Calu3 (cell line): ENCODE results near the gene AVPR2. TPM values are rescaled to one million over a fixed set of nuclear protein-coding genes. Genes with fewer than 3 reads are reported as not detected.

Experiments
- Bru-seq: library from RNA; stranded (reverse); fragments of 400-500 nt; gene quantifications from one replicate; lab custom pipeline; 2021; lab: Mats Ljungman, UMichigan
- BruChase-seq, 2 experiments: library from RNA; stranded (reverse); fragments of 400-500 nt; gene quantifications; one replicate each; lab custom pipeline; 2021; lab: Mats Ljungman, UMichigan
- BruUV-seq: library from RNA; stranded (reverse); fragments of 400-500 nt; replicated peaks from 2 replicates; lab custom pipeline; 2021; lab: Mats Ljungman, UMichigan
- CTCF ChIA-PET: fragments of 300-600 bp; sonication (Branson Sonifier 250); formaldehyde crosslinking; loops from one replicate; lab custom pipeline; 2022; ENCODE audit warnings: antibody characterized with exemption; lab: Charles Lee
- DNase-seq: peaks from one replicate; pipeline ENCODE4 v3.0.0; 2022
- H3K27ac Mint-ChIP-seq: one replicate; pipeline ENCODE4 v1.8.0; 2022; ENCODE audit warnings: mixed read lengths; ENCODE audit not compliant: unreplicated experiment
- H3K27me3 Mint-ChIP-seq: one replicate; pipeline ENCODE4 v1.8.0; 2022; ENCODE audit warnings: mixed read lengths; ENCODE audit not compliant: unreplicated experiment
- H3K36me3 Mint-ChIP-seq: one replicate; pipeline ENCODE4 v1.8.0; 2022; ENCODE audit warnings: mild to moderate bottlenecking, moderate library complexity, mixed read lengths; ENCODE audit not compliant: insufficient read depth, unreplicated experiment
- H3K4me1 Mint-ChIP-seq: one replicate; pipeline ENCODE4 v1.8.0; 2022; ENCODE audit warnings: mild to moderate bottlenecking, low read depth, mixed read lengths; ENCODE audit not compliant: unreplicated experiment
- H3K4me3 Mint-ChIP-seq: one replicate; pipeline ENCODE4 v1.8.0; 2022; ENCODE audit warnings: mild to moderate bottlenecking, low read depth, moderate library complexity, mixed read lengths; ENCODE audit not compliant: unreplicated experiment
- H3K9me3 Mint-ChIP-seq: one replicate; pipeline ENCODE4 v1.8.0; 2022; ENCODE audit warnings: low read depth, mixed read lengths; ENCODE audit not compliant: unreplicated experiment
- intact Hi-C: fragments of 100-400 bp; cut with micrococcal nuclease; formaldehyde crosslinking; loops from one replicate; pipeline ENCODE4 v1.10.0; 2022; ENCODE audit not compliant: unreplicated experiment
- long read RNA-seq: library from polyadenylated mRNA; stranded (forward); transcript quantifications from one replicate; pipeline ENCODE4 v2.0.0, GENCODE V29; 2022
- total RNA-seq: library from RNA; stranded (reverse); gene quantifications from 2 replicates; pipeline ENCODE4 v1.2.3, GENCODE V29; 2022
- TF ChIP-seq, protein P1 (sequence below): fragments of 200-600 bp; IDR thresholded peaks from one replicate; pipeline ENCODE4 v1.8.0; 2022; ENCODE audit warnings: antibody characterized with exemption; ENCODE audit not compliant: unreplicated experiment

Gene AVPR2
- total RNA-seq (not detected in 2 replicates), Bru-seq, nascent RNA (not detected), BruChase-seq, experiment 1, labeled RNA remaining after a 6-hour chase (not detected), BruChase-seq, experiment 2, labeled RNA remaining after a 2-hour chase (not detected)
- long read RNA-seq, result 0 reads

DNA sequence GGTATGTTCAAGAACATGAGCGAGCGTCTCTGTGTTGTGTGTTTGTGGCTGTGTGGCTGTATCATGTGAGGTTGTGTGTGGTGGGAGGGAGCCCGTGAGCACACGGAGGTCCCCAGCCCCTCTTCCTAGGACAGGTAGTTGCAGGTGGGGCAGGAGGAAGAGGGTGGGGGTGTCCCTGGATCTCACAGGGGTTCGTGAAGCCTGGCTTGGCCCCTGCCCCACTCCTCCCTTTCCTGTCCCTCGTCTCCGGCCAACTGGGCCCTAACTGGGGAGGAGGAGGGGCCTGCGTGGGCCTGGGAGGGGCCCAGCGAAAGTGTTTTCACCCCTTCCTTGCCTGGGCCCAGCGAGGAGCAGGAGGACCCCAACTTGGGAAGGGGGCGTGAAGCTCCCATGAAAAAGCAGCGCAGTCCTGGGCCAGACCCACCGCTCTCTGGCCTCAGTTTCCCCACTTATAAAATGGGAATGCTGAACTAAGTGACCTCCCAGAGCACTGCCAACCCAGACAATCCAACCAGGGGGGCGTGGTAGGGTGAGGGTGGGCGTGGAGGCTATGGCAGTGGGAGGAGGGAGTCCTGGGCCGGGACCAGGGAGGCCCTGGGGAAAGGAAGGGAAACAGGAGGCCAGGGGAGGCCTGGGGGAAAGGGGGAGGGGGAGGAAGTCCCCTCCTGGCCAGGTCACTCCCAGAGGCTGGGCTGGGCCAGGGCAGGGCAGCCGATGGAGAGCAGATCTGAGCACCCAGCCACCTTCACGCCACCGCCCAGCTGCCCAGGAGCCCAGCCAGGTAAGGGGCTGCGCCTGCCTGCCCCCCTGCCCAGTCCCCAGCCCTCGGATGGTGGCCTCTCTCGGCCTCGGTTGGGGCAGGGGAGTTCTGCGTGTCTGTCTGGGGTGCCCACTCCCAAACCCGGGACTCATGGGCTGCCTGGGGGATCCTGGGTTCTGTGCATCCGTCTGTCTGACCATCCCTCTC is at the start of gene AVPR2:
TSS of gene AVPR2 (plus strand) at position 683 of the 967 bp plus-strand sequence. CDS start 473 bp downstream, outside the sequence.
- CTCF ChIA-PET, result no interaction called here
- no peak for DNase-seq
- no peak within 1 kb of the TSS for H3K27ac Mint-ChIP-seq
- intact Hi-C loops, result no loop called here
- BruUV-seq, result no TSS peak
- H3K27me3 Mint-ChIP-seq, result peaks cover 34% of the 10 kb centered on the region
- peaks cover 30% of the 10 kb centered on the region for H3K4me1 Mint-ChIP-seq
- no peak within 1 kb of the TSS for H3K4me3 Mint-ChIP-seq
- no peaks in the 10 kb centered on the region for H3K9me3 Mint-ChIP-seq
- H3K36me3 Mint-ChIP-seq, result peaks cover 7% of the 10 kb centered on the region
- TF ChIP-seq, protein P1, sequence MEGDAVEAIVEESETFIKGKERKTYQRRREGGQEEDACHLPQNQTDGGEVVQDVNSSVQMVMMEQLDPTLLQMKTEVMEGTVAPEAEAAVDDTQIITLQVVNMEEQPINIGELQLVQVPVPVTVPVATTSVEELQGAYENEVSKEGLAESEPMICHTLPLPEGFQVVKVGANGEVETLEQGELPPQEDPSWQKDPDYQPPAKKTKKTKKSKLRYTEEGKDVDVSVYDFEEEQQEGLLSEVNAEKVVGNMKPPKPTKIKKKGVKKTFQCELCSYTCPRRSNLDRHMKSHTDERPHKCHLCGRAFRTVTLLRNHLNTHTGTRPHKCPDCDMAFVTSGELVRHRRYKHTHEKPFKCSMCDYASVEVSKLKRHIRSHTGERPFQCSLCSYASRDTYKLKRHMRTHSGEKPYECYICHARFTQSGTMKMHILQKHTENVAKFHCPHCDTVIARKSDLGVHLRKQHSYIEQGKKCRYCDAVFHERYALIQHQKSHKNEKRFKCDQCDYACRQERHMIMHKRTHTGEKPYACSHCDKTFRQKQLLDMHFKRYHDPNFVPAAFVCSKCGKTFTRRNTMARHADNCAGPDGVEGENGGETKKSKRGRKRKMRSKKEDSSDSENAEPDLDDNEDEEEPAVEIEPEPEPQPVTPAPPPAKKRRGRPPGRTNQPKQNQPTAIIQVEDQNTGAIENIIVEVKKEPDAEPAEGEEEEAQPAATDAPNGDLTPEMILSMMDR, result no peak

GRCh38 chrX:153854702-153855101 is 49.8 kb upstream of the AVPR2 start:
- intact Hi-C loops, result no loop called here
- H3K27ac Mint-ChIP-seq, result no peak overlapping the region
- H3K9me3 Mint-ChIP-seq, result no peaks in the 10 kb centered on the region
- H3K27me3 Mint-ChIP-seq, result peaks cover 82% of the 10 kb centered on the region
- no peak for DNase-seq
- no TSS peak for BruUV-seq
- no peak overlapping the region for H3K4me3 Mint-ChIP-seq
- TF ChIP-seq, protein P1, result no peak
- no peaks in the 10 kb centered on the region for H3K36me3 Mint-ChIP-seq
- CTCF ChIA-PET, result no interaction called here
- no peaks in the 10 kb centered on the region for H3K4me1 Mint-ChIP-seq

DNA sequence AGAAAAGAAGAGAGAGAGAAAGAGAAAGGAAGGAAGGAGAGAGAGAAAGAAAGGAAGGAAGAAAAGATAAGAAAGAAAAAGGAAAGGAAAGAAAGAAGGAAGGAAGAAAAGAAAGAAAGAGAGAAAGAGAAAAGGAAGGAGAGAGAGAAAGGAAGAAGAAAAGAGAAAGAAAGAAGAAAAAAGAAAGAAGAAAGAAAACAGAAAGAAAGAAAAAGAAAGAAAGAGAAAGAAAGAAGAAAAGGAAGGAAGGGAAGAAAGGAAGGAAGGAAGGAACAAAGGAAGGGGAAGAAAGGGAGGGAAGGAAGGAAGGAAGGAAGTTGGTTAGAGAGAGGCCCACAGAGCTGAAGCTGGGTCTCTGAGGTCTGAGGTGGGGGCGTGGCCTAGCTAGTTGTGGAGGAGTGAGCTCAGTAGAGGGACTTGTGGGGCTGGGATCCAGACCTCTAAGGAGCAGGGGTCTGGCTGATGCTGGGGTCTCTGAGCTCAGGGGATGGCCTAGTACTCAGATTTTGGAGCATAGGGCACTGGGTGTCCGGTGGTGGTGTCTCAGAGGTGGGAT is 47.0 kb upstream of the AVPR2 start:
- TF ChIP-seq, protein P1, result no peak
- CTCF ChIA-PET, result interaction anchor here (0.7 kb wide), 1 partner anchor 87 kb away, joined by 4 read pairs; no protein-coding TSS in a partner anchor
- H3K4me3 Mint-ChIP-seq, result no peak overlapping the region
- no peak overlapping the region for H3K27ac Mint-ChIP-seq
- H3K4me1 Mint-ChIP-seq, result no peaks in the 10 kb centered on the region
- intact Hi-C loops, result no loop called here
- no peak for DNase-seq
- H3K27me3 Mint-ChIP-seq, result peaks cover 74% of the 10 kb centered on the region
- no TSS peak for BruUV-seq
- no peaks in the 10 kb centered on the region for H3K36me3 Mint-ChIP-seq
- no peaks in the 10 kb centered on the region for H3K9me3 Mint-ChIP-seq

- DNase-seq, result no peak
- H3K36me3 Mint-ChIP-seq, result peaks cover 7% of the 10 kb centered on the region
- BruUV-seq, result no TSS peak
- intact Hi-C loops, result no loop called here
- H3K4me1 Mint-ChIP-seq, result no peaks in the 10 kb centered on the region
- peaks cover 51% of the 10 kb centered on the region for H3K27me3 Mint-ChIP-seq
- H3K27ac Mint-ChIP-seq, result no peak overlapping the region
- no peak overlapping the region for H3K4me3 Mint-ChIP-seq
- H3K9me3 Mint-ChIP-seq, result no peaks in the 10 kb centered on the region
- CTCF ChIA-PET, result no interaction called here
- TF ChIP-seq, protein P1, result no peak
These were observed 43.3 kb upstream of the AVPR2 start for GRCh38 chrX:153861151-153861550.
